BJ (cell line): ENCODE results near the gene PALLD. TPM values are rescaled to one million over a fixed set of nuclear protein-coding genes. Genes with fewer than 3 reads are reported as not detected.

Source experiments
- CTCF ChIA-PET: fragments of 350-600 bp; formaldehyde crosslinking; extraction: SDS; loops from one replicate; lab custom pipeline; 2021; ENCODE audit warnings: antibody characterized with exemption, inconsistent platforms; lab: Yijun Ruan, JAX
- POLR2A ChIA-PET: fragments of 300-600 bp; sonication (Branson Sonifier 250); formaldehyde crosslinking; extraction: SDS; loops from one replicate; lab custom pipeline; 2021; ENCODE audit warnings: antibody characterized with exemption; lab: Charles Lee
- DNase-seq: peaks from one replicate; pipeline ENCODE4 v3.0.0-alpha.2; 2011; ENCODE audit warnings: low read depth
- H3K27me3 ChIP-seq: 2 replicates; pipeline ENCODE4 v1.6.0; 2011; ENCODE audit warnings: low read length; ENCODE audit not compliant: control insufficient read depth, insufficient read depth
- H3K36me3 ChIP-seq: 2 replicates; pipeline ENCODE4 v1.5.1; 2011; ENCODE audit warnings: low read length; ENCODE audit not compliant: control insufficient read depth, insufficient read depth
- H3K4me3 ChIP-seq: 2 replicates; pipeline ENCODE4 v1.5.1; 2011; ENCODE audit warnings: low read depth, mild to moderate bottlenecking, control low read depth, low read length
- CTCF ChIP-seq: IDR thresholded peaks from 2 replicates; pipeline ENCODE4 v1.5.1; 2011; ENCODE audit warnings: low read depth, mild to moderate bottlenecking, control low read depth, inconsistent platforms, low read length, moderate library complexity; ENCODE audit not compliant: insufficient read depth
- polyA plus RNA-seq: library from polyadenylated mRNA; depleted of rRNA; stranded (reverse); fragments of >200 nt; gene quantifications from 2 replicates; pipeline ENCODE4 v1.2.3, GENCODE V29; 2011

PALLD gene
- polyA plus RNA-seq, 1 experiment, result 30.3 TPM

- peaks cover 11% of the 10 kb centered on the region for H3K27me3 ChIP-seq
- H3K36me3 ChIP-seq, result no peaks in the 10 kb centered on the region
- H3K4me3 ChIP-seq, result no peak overlapping the region
- no peak for TF ChIP-seq CTCF
- peak; percentile 57 for DNase-seq
- ChIA-PET CTCF (interaction anchor here (0.8 to 3.0 kb wide), 4 partner anchors 9 to 208 kb away, joined by 3 to 10 read pairs (median 3); no protein-coding TSS in a partner anchor), POLR2A (interaction anchor here (0.7 kb wide), 1 partner anchor 428 kb away, joined by 3 read pairs; no protein-coding TSS in a partner anchor)
Measured at GRCh38 chr4:168636506-168637196, 139.8 kb downstream of the PALLD start.

- Histone ChIP-seq H3K27me3 (peaks cover under 1% of the 10 kb centered on the region; the same call in 1 of the 2 replicates), H3K4me3 (no peak overlapping the region), H3K36me3 (no peaks in the 10 kb centered on the region)
- POLR2A ChIA-PET, result no interaction called here
- DNase-seq, result peak; percentile 62
- TF ChIP-seq CTCF, result no peak
- CTCF ChIA-PET, result interaction anchor here (0.9 to 3.0 kb wide), 2 partner anchors 53 to 284 kb away, joined by 3 to 10 read pairs; no protein-coding TSS in a partner anchor
Measured at GRCh38 chr4:168637872-168638756, 141.3 kb downstream of the PALLD start.

- Histone ChIP-seq H3K4me3 (no peak overlapping the region), H3K36me3 (no peaks in the 10 kb centered on the region), H3K27me3 (no peaks in the 10 kb centered on the region; the same call in 1 of the 2 replicates)
- DNase-seq, result no peak
- ChIA-PET CTCF (no interaction called here), POLR2A (no interaction called here)
- TF ChIP-seq CTCF, result no peak
Measured at GRCh38 chr4:168639914-168640313, 143.1 kb downstream of the PALLD start.

- CTCF ChIA-PET, result interaction anchor here (1.0 kb wide), 1 partner anchor 191 kb away, joined by 3 read pairs; no protein-coding TSS in a partner anchor
Measured at GRCh38 chr4:168641811-168642140, 144.9 kb downstream of the PALLD start.

More at GRCh38 chr4:168641811-168642140, 144.9 kb downstream of the PALLD start:
- DNase-seq, result no peak
- H3K27me3 ChIP-seq, result no peaks in the 10 kb centered on the region; the same call in 1 of the 2 replicates
- H3K4me3 ChIP-seq, result no peak overlapping the region
- POLR2A ChIA-PET, result no interaction called here
- TF ChIP-seq CTCF, result no peak
- H3K36me3 ChIP-seq, result no peaks in the 10 kb centered on the region
